A673 (cell line): ENCODE data around the gene SH2D2A. TPM values are rescaled to one million over a fixed set of nuclear protein-coding genes. Genes with fewer than 3 reads are reported as not detected.

Experiments
- BruUV-seq: library from RNA; stranded (reverse); fragments of 400-500 nt; replicated peaks from 2 replicates; lab custom pipeline; 2021; lab: Mats Ljungman, UMichigan
- CTCF ChIA-PET: fragments of 300-600 bp; sonication (Branson Sonifier 250); formaldehyde crosslinking; loops from one replicate; lab custom pipeline; 2022; ENCODE audit warnings: antibody characterized with exemption; lab: Charles Lee
- POLR2A ChIA-PET: fragments of 300-600 bp; sonication (Branson Sonifier 250); formaldehyde crosslinking; loops from one replicate; lab custom pipeline; 2022; ENCODE audit warnings: antibody characterized with exemption; ENCODE audit not compliant: low non-redundant PET; lab: Charles Lee
- DNase-seq: peaks from one replicate; pipeline ENCODE4 v3.0.0-alpha.2; 2015; ENCODE audit warnings: low spot score
- H3K27ac ChIP-seq: fragments of 200-600 bp; sonication (generic); 2 replicates; pipeline ENCODE4 v1.5.1; 2016; ENCODE audit warnings: mixed run types, low read depth, mild to moderate bottlenecking, mixed read lengths, antibody characterized with exemption, low read length; ENCODE audit not compliant: poor library complexity, severe bottlenecking
- H3K27me3 ChIP-seq: fragments of 200-600 bp; sonication (generic); replicated peaks from 2 replicates; pipeline ENCODE4 v1.6.1; 2017; ENCODE audit warnings: mixed run types, low read depth, mild to moderate bottlenecking, mixed read lengths, antibody characterized with exemption, low read length; ENCODE audit not compliant: insufficient read depth, poor library complexity
- H3K36me3 ChIP-seq: fragments of 200-600 bp; sonication (generic); 2 replicates; pipeline ENCODE4 v1.6.1; 2016; ENCODE audit warnings: mixed run types, mild to moderate bottlenecking, mixed read lengths, antibody characterized with exemption, low read length; ENCODE audit not compliant: insufficient read depth, poor library complexity, severe bottlenecking
- H3K4me1 ChIP-seq: fragments of 200-600 bp; sonication (generic); 2 replicates; pipeline ENCODE4 v1.6.1; 2017; ENCODE audit warnings: mixed run types, mild to moderate bottlenecking, mixed read lengths, antibody characterized with exemption, low read length; ENCODE audit not compliant: insufficient read depth, poor library complexity, severe bottlenecking
- H3K4me3 ChIP-seq: fragments of 200-600 bp; sonication (generic); 2 replicates; pipeline ENCODE4 v1.5.1; 2016; ENCODE audit warnings: low read depth, mixed run types, mild to moderate bottlenecking, mixed read lengths, low read length; ENCODE audit not compliant: poor library complexity, severe bottlenecking
- H3K9me3 ChIP-seq: fragments of 200-600 bp; sonication (generic); 2 replicates; pipeline ENCODE4 v1.6.1; 2016; ENCODE audit warnings: mixed run types, low read depth, mild to moderate bottlenecking, mixed read lengths, antibody characterized with exemption, low read length; ENCODE audit not compliant: poor library complexity, severe bottlenecking
- EZH2 ChIP-seq: fragments of 200-600 bp; sonication (generic); IDR thresholded peaks from 2 replicates; pipeline ENCODE4 v1.6.1; 2017; ENCODE audit warnings: borderline replicate concordance, low read depth, mild to moderate bottlenecking, mixed read lengths, antibody characterized with exemption, low read length; ENCODE audit not compliant: poor library complexity, severe bottlenecking
- intact Hi-C: fragments of 100-400 bp; cut with micrococcal nuclease; formaldehyde crosslinking; loops from one replicate; pipeline ENCODE4 v1.10.0; 2022; ENCODE audit not compliant: unreplicated experiment
- total RNA-seq: library from RNA; stranded (reverse); gene quantifications from 2 replicates; pipeline ENCODE4 v1.2.3, GENCODE V29; 2021
- TF ChIP-seq, protein P1 (sequence below): fragments of 300-800, 200-600 bp; sonication (generic); conservative IDR thresholded peaks from 2 replicates; pipeline ENCODE4 v1.5.1; 2017; ENCODE audit warnings: low read depth, mild to moderate bottlenecking, antibody characterized with exemption, low read length, moderate library complexity, mixed read lengths

SH2D2A gene
- total RNA-seq, 1 experiment from 2014 or later, result 3.5 TPM

DNA sequence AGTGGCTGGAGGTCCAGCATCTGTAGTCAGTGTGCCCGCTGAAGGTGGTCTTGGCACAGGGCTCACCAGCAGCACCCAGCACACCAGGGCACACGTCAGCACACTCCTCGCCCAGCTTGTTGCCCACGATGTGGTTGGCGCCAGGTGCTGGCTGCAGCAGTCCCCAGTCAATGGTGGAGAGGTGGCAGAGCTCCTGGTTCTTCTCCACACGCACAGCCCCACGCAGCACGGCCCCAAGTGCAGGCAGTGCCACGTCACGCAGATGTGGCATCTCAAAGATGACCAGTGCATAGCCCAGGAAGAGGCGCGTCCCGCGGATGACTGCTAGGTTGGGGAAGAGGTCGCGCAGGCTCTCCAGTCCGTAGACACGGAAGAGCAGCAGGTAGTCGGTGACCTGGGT, 37.1 kb upstream of the SH2D2A start:
- no peaks in the 10 kb centered on the region for H3K9me3 ChIP-seq
- H3K27me3 ChIP-seq, result peaks cover 10% of the 10 kb centered on the region
- CTCF ChIA-PET, result interaction anchor here (1.2 kb wide), 1 partner anchor 15 kb away, joined by 3 read pairs; no protein-coding TSS in a partner anchor
- no peak overlapping the region for H3K27ac ChIP-seq
- H3K4me3 ChIP-seq, result no peak overlapping the region
- intact Hi-C loops, result no loop called here
- no peak for DNase-seq
- POLR2A ChIA-PET, result no interaction called here
- H3K4me1 ChIP-seq, result no peaks in the 10 kb centered on the region
- no peaks in the 10 kb centered on the region for H3K36me3 ChIP-seq
- BruUV-seq, result no TSS peak
- TF ChIP-seq, protein P1, sequence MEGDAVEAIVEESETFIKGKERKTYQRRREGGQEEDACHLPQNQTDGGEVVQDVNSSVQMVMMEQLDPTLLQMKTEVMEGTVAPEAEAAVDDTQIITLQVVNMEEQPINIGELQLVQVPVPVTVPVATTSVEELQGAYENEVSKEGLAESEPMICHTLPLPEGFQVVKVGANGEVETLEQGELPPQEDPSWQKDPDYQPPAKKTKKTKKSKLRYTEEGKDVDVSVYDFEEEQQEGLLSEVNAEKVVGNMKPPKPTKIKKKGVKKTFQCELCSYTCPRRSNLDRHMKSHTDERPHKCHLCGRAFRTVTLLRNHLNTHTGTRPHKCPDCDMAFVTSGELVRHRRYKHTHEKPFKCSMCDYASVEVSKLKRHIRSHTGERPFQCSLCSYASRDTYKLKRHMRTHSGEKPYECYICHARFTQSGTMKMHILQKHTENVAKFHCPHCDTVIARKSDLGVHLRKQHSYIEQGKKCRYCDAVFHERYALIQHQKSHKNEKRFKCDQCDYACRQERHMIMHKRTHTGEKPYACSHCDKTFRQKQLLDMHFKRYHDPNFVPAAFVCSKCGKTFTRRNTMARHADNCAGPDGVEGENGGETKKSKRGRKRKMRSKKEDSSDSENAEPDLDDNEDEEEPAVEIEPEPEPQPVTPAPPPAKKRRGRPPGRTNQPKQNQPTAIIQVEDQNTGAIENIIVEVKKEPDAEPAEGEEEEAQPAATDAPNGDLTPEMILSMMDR, result no peak
- TF ChIP-seq EZH2, result no peak

DNA sequence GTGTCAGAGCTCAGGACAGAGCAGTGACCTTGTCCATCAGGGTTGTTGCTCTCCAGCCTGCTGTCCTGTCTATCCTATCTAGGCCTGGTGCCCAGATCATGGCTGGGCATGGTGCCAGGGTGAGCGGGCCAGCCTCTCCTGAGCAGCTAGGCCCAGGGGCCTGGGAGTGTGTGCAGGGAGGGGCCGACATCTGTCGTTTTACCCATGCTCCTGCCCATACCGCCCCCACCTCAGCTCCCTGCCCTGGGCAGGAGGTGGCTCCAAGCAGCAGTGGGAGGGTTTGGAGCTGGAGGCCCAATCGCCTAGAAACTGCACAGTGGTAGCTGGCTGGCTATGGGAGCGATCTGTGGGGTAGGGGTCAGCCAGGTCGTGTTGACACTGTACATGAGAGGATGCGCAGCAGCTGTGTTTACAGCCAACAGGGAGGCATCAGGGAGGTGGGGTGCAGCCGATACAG, 35.8 kb upstream of the SH2D2A start:
- Histone ChIP-seq H3K36me3 (no peaks in the 10 kb centered on the region), H3K27me3 (no peaks in the 10 kb centered on the region), H3K9me3 (no peaks in the 10 kb centered on the region), H3K4me3 (no peak overlapping the region), H3K27ac (no peak overlapping the region), H3K4me1 (no peaks in the 10 kb centered on the region)
- ChIA-PET CTCF (no interaction called here), POLR2A (no interaction called here)
- BruUV-seq, result no TSS peak
- DNase-seq, result no peak
- TF ChIP-seq, protein P1, result no peak
- no peak for TF ChIP-seq EZH2
- intact Hi-C loops, result no loop called here

DNA sequence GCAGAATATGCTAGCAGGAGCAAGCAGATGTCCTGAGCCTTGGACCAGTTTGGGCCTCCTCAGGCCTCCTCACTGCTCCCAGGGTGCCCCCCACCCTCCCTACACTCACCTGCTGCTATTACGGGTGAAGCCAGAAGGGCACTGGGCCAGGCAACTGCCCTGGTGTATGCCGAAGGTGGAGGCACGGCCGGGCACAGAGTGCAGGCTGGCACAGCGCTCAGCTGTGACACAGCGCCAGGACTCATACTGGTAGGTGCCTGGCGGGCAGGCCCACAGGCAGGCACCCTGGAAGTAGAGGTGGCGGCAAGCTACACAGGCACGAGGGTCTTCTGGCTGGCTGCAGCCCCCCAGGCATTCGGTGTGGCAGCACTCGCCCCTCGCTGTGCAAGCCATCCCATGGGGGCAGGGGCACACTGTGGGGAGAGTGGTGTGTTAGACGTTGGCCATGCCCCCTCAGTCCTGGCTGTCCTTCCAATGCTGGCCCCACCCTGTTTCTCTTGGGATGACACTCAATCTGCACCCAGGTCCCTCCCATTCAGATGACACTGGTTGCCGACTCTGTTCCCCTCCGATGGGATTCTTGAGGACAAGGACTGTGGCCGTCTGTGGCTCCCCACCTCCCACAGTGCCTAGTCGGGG, 35.2 kb upstream of the SH2D2A start:
- Histone ChIP-seq H3K9me3 (no peaks in the 10 kb centered on the region), H3K4me3 (no peak overlapping the region), H3K27me3 (no peaks in the 10 kb centered on the region), H3K4me1 (no peaks in the 10 kb centered on the region), H3K36me3 (no peaks in the 10 kb centered on the region), H3K27ac (no peak overlapping the region)
- no peak for DNase-seq
- TF ChIP-seq, protein P1, result no peak
- TF ChIP-seq EZH2, result no peak
- BruUV-seq, result no TSS peak
- intact Hi-C loops, result no loop called here
- POLR2A ChIA-PET, result no interaction called here
- CTCF ChIA-PET, result no interaction called here
